Mucosa of stomach (tissue), 1 donor: ENCODE measurements around the gene DPEP3.

Source experiments
- H3K27me3 ChIP-seq: one replicate; pipeline ENCODE4 v1.7.0; 2013; ENCODE audit warnings: mild to moderate bottlenecking, low read length; ENCODE audit not compliant: control insufficient read depth, insufficient read depth
- H3K36me3 ChIP-seq: one replicate; pipeline ENCODE4 v1.7.0; 2013; ENCODE audit warnings: low read length; ENCODE audit not compliant: control insufficient read depth, insufficient read depth
- H3K4me1 ChIP-seq: one replicate; pipeline ENCODE4 v1.7.0; 2013; ENCODE audit warnings: mild to moderate bottlenecking, low read length; ENCODE audit not compliant: control insufficient read depth, insufficient read depth
- H3K4me3 ChIP-seq: one replicate; pipeline ENCODE4 v1.7.0; 2013; ENCODE audit warnings: low read length
- H3K9ac ChIP-seq: one replicate; pipeline ENCODE4 v1.7.0; 2013; ENCODE audit warnings: mild to moderate bottlenecking, low read length, moderate library complexity
- H3K9me3 ChIP-seq: one replicate; pipeline ENCODE4 v1.7.0; 2013; ENCODE audit warnings: mild to moderate bottlenecking, low read length, moderate library complexity; ENCODE audit not compliant: control insufficient read depth
- donor health status: Pancreatic carcinoma.

DPEP3 gene

GRCh38 chr16:67936880-67937605 is 43.3 kb downstream of the DPEP3 start:
- H3K9me3 ChIP-seq = no peaks in the 10 kb centered on the region
- no peaks in the 10 kb centered on the region for H3K27me3 ChIP-seq
- H3K36me3 ChIP-seq = no peaks in the 10 kb centered on the region
- peak overlapping the region; percentile 91 for H3K4me3 ChIP-seq
- H3K4me1 ChIP-seq = peaks cover 31% of the 10 kb centered on the region
- H3K9ac ChIP-seq = peak overlapping the region; percentile 93

- Histone ChIP-seq H3K36me3 (no peaks in the 10 kb centered on the region), H3K27me3 (no peaks in the 10 kb centered on the region), H3K9me3 (no peaks in the 10 kb centered on the region), H3K9ac (peak within 1 kb of the TSS; percentile 93), H3K4me1 (peaks cover 31% of the 10 kb centered on the region), H3K4me3 (peak within 1 kb of the TSS; percentile 91)
These were observed 44.0 kb downstream of the DPEP3 start, which contains the start of gene PSMB10 for GRCh38 chr16:67936124-67936879. Gene PSMB10 (minus strand): TSS chr16:67936850. CDS start chr16:67936749, 101 bp downstream.

- no peaks in the 10 kb centered on the region for H3K27me3 ChIP-seq
These were observed 44.7 kb downstream of the DPEP3 start for GRCh38 chr16:67935402-67936123.

GRCh38 chr16:67935101-67935401 is 45.2 kb downstream of the DPEP3 start:
- Histone ChIP-seq H3K9ac (peak overlapping the region; percentile 3), H3K4me3 (peak overlapping the region; percentile 26), H3K27me3 (no peaks in the 10 kb centered on the region), H3K36me3 (no peaks in the 10 kb centered on the region), H3K4me1 (peaks cover 25% of the 10 kb centered on the region), H3K9me3 (no peaks in the 10 kb centered on the region)

More at GRCh38 chr16:67935402-67936123, 44.7 kb downstream of the DPEP3 start:
- Histone ChIP-seq H3K9me3 (no peaks in the 10 kb centered on the region), H3K9ac (peak overlapping the region; percentile 93), H3K4me3 (peak overlapping the region; percentile 91), H3K36me3 (no peaks in the 10 kb centered on the region), H3K4me1 (peaks cover 30% of the 10 kb centered on the region)

GRCh38 chr16:67934306-67935100 is 45.8 kb downstream of the DPEP3 start:
- Histone ChIP-seq H3K9me3 (no peaks in the 10 kb centered on the region), H3K4me3 (no peak overlapping the region), H3K36me3 (no peaks in the 10 kb centered on the region), H3K4me1 (peaks cover 20% of the 10 kb centered on the region), H3K27me3 (no peaks in the 10 kb centered on the region), H3K9ac (peak overlapping the region; percentile 3)

- peaks cover 20% of the 10 kb centered on the region for H3K4me1 ChIP-seq
- no peaks in the 10 kb centered on the region for H3K9me3 ChIP-seq
- H3K27me3 ChIP-seq = no peaks in the 10 kb centered on the region
- no peaks in the 10 kb centered on the region for H3K36me3 ChIP-seq
- H3K4me3 ChIP-seq = no peak overlapping the region
- H3K9ac ChIP-seq = no peak overlapping the region
These were observed 46.5 kb downstream of the DPEP3 start for GRCh38 chr16:67933805-67934204.

- Histone ChIP-seq H3K4me3 (no peak overlapping the region), H3K9me3 (no peaks in the 10 kb centered on the region), H3K9ac (no peak overlapping the region), H3K36me3 (no peaks in the 10 kb centered on the region), H3K27me3 (no peaks in the 10 kb centered on the region), H3K4me1 (peaks cover 19% of the 10 kb centered on the region)
These were observed 47.8 kb downstream of the DPEP3 start for GRCh38 chr16:67932462-67932840.

GRCh38 chr16:67931712-67932461 is 48.4 kb downstream of the DPEP3 start, which contains the start of gene CTRL:
Gene CTRL (minus strand): TSS chr16:67931862. CDS start chr16:67931852, 10 bp downstream.
- H3K9me3 ChIP-seq = no peaks in the 10 kb centered on the region
- peaks cover 14% of the 10 kb centered on the region for H3K4me1 ChIP-seq
- no peaks in the 10 kb centered on the region for H3K36me3 ChIP-seq
- H3K4me3 ChIP-seq = no peak within 1 kb of the TSS
- no peaks in the 10 kb centered on the region for H3K27me3 ChIP-seq
- H3K9ac ChIP-seq = no peak within 1 kb of the TSS

GRCh38 chr16:67930678-67931211 is 49.6 kb downstream of the DPEP3 start:
- Histone ChIP-seq H3K4me3 (no peak overlapping the region), H3K9ac (no peak overlapping the region), H3K9me3 (no peaks in the 10 kb centered on the region), H3K27me3 (no peaks in the 10 kb centered on the region), H3K36me3 (no peaks in the 10 kb centered on the region), H3K4me1 (peaks cover 12% of the 10 kb centered on the region)

GRCh38 chr16:67930191-67930590 is 50.1 kb downstream of the DPEP3 start:
- H3K4me3 ChIP-seq = no peak overlapping the region
- no peak overlapping the region for H3K9ac ChIP-seq
- H3K4me1 ChIP-seq = peaks cover 9% of the 10 kb centered on the region
- H3K9me3 ChIP-seq = no peaks in the 10 kb centered on the region
- H3K27me3 ChIP-seq = no peaks in the 10 kb centered on the region
- H3K36me3 ChIP-seq = no peaks in the 10 kb centered on the region
